GM20431 (cell line): ENCODE results near the gene OR10A7.
"Not testable (repeated sequence)": the region's sequence is repeated elsewhere in the genome, so short reads cannot be mapped to it uniquely, and the experiment has no call there.

Experiments used
- in situ Hi-C: fragments of 300-500 bp; cut with MseI, MboI; formaldehyde crosslinking; loops from one replicate; pipeline ENCODE4 v1.15.0; 2020; ENCODE audit warnings: low sequenced_read_pairs; ENCODE audit not compliant: unreplicated experiment

OR10A7 gene

GRCh38 chr12:55220725-55221124, at the start of gene OR10A7:
TSS of gene OR10A7 (plus strand) at chr12:55221025. CDS start at chr12:55221025, 0 bp downstream.
- in situ Hi-C loops = no loop called here

GRCh38 chr12:55171445-55171844, 49.4 kb upstream of the OR10A7 start:
- in situ Hi-C loops = no loop called here

- in situ Hi-C loops = not testable (repeated sequence)
Observed at GRCh38 chr12:55171846-55172245, 49.0 kb upstream of the OR10A7 start.

GRCh38 chr12:55172686-55173085, 48.1 kb upstream of the OR10A7 start:
- in situ Hi-C loops = no loop called here

GRCh38 chr12:55173456-55173855, 47.4 kb upstream of the OR10A7 start:
- in situ Hi-C loops = no loop called here

GRCh38 chr12:55188573-55188972, 32.3 kb upstream of the OR10A7 start:
- in situ Hi-C loops = no loop called here

GRCh38 chr12:55188974-55189556, 31.8 kb upstream of the OR10A7 start:
- in situ Hi-C loops = no loop called here

GRCh38 chr12:55194382-55194781, 26.4 kb upstream of the OR10A7 start:
- in situ Hi-C loops = loop anchor here (10.0 kb wide), 1 partner anchor 420 kb away; no protein-coding TSS in a partner anchor

GRCh38 chr12:55226523-55226922, 5.7 kb downstream of the OR10A7 start:
- in situ Hi-C loops = no loop called here

- in situ Hi-C loops = no loop called here
Observed at GRCh38 chr12:55227643-55228042, 6.8 kb downstream of the OR10A7 start.

- in situ Hi-C loops = no loop called here
Observed at GRCh38 chr12:55244309-55244708, 23.5 kb downstream of the OR10A7 start, which contains the start of gene OR6C74. TSS of gene OR6C74 (plus strand) at chr12:55244609. CDS start at chr12:55247288, 2,679 bp downstream.

- in situ Hi-C loops = no loop called here
Observed at GRCh38 chr12:55246159-55246558, 25.3 kb downstream of the OR10A7 start.

- in situ Hi-C loops = no loop called here
Observed at GRCh38 chr12:55250944-55251343, 30.1 kb downstream of the OR10A7 start.

- in situ Hi-C loops = no loop called here
Observed at GRCh38 chr12:55253281-55253680, 32.5 kb downstream of the OR10A7 start.

GRCh38 chr12:55256831-55257230, 36.0 kb downstream of the OR10A7 start:
- in situ Hi-C loops = no loop called here

GRCh38 chr12:55258303-55258702, 37.5 kb downstream of the OR10A7 start:
- in situ Hi-C loops = no loop called here
